Mucosa of stomach (tissue), 1 donor: Measurements from ENCODE around the gene TNFRSF1A.
A peak's percentile ranks its signal among the peaks of the same experiment; 100 is the strongest.

Experiments
- H3K27me3 ChIP-seq: one replicate; pipeline ENCODE4 v1.7.0; 2013; ENCODE audit warnings: mild to moderate bottlenecking, low read length; ENCODE audit not compliant: control insufficient read depth, insufficient read depth
- H3K36me3 ChIP-seq: one replicate; pipeline ENCODE4 v1.7.0; 2013; ENCODE audit warnings: low read length; ENCODE audit not compliant: control insufficient read depth, insufficient read depth
- H3K4me1 ChIP-seq: one replicate; pipeline ENCODE4 v1.7.0; 2013; ENCODE audit warnings: mild to moderate bottlenecking, low read length; ENCODE audit not compliant: control insufficient read depth, insufficient read depth
- H3K4me3 ChIP-seq: one replicate; pipeline ENCODE4 v1.7.0; 2013; ENCODE audit warnings: low read length
- H3K9ac ChIP-seq: one replicate; pipeline ENCODE4 v1.7.0; 2013; ENCODE audit warnings: mild to moderate bottlenecking, low read length, moderate library complexity
- H3K9me3 ChIP-seq: one replicate; pipeline ENCODE4 v1.7.0; 2013; ENCODE audit warnings: mild to moderate bottlenecking, low read length, moderate library complexity; ENCODE audit not compliant: control insufficient read depth
- donor health status: Pancreatic carcinoma.

Gene TNFRSF1A

GRCh38 chr12:6362403-6362802 is 20.5 kb upstream of the TNFRSF1A start:
- H3K9ac ChIP-seq: peak overlapping the region; percentile 7
- H3K4me3 ChIP-seq: no peak overlapping the region
- H3K9me3 ChIP-seq: no peaks in the 10 kb centered on the region
- H3K27me3 ChIP-seq: no peaks in the 10 kb centered on the region
- peaks cover 8% of the 10 kb centered on the region for H3K36me3 ChIP-seq
- peaks cover 31% of the 10 kb centered on the region for H3K4me1 ChIP-seq

DNA sequence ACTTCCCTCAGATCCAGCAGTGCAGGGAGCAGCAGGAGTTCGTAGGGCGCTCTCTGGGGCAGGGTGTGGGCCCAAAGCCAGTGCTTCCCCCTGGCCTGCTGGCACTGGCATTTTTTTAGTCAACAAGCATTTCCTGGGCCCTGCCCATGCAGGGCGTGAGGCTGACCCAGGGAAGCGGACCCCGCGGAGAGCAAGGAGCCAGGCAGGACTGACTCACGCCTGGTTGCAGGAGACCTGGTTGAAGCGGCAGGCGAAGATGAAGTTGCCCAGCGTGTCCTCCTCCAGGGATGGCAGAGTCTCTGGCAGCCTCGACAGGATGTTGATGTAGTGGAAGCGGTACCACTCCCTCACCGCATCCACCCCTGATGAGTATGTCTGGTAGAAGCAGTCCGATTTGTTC is 20.0 kb upstream of the TNFRSF1A start:
- Histone ChIP-seq H3K36me3 (peaks cover 8% of the 10 kb centered on the region), H3K4me1 (peaks cover 31% of the 10 kb centered on the region), H3K9me3 (no peaks in the 10 kb centered on the region), H3K9ac (peak overlapping the region; percentile 7), H3K4me3 (no peak overlapping the region), H3K27me3 (no peaks in the 10 kb centered on the region)

GRCh38 chr12:6360578-6361490 is 19.0 kb upstream of the TNFRSF1A start:
- Histone ChIP-seq H3K36me3 (peaks cover 13% of the 10 kb centered on the region), H3K27me3 (no peaks in the 10 kb centered on the region), H3K9ac (no peak overlapping the region), H3K4me3 (no peak overlapping the region), H3K4me1 (peaks cover 31% of the 10 kb centered on the region), H3K9me3 (no peaks in the 10 kb centered on the region)

GRCh38 chr12:6360080-6360571 is 18.2 kb upstream of the TNFRSF1A start:
- Histone ChIP-seq H3K4me3 (no peak overlapping the region), H3K9ac (no peak overlapping the region), H3K4me1 (peaks cover 32% of the 10 kb centered on the region), H3K36me3 (peaks cover 13% of the 10 kb centered on the region), H3K9me3 (no peaks in the 10 kb centered on the region), H3K27me3 (no peaks in the 10 kb centered on the region)

GRCh38 chr12:6358881-6359280 is 17.0 kb upstream of the TNFRSF1A start:
- Histone ChIP-seq H3K9me3 (no peaks in the 10 kb centered on the region), H3K4me1 (peaks cover 32% of the 10 kb centered on the region), H3K9ac (no peak overlapping the region), H3K36me3 (peaks cover 24% of the 10 kb centered on the region), H3K4me3 (no peak overlapping the region), H3K27me3 (no peaks in the 10 kb centered on the region)

DNA sequence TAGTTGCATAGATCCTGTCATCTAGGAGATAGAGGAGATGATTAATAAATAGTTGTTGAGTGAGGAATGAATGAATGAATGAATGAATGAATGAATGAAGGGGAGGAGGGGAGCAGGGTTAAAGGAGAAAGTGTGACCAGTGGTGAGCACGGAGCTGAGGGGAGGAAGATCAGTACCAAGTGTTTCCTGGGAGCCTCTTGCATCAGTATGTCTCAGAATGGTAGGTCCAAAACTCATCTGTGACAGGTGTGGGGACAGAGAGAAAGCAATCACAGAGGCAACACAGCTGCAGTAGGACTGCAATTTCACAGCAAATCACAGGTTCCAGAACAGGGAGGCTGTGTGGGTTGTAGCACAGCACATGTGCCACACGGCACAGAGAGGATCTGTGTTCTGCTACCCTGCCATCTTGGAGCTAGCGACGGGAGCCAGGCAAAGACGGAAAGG is 14.5 kb upstream of the TNFRSF1A start:
- Histone ChIP-seq H3K27me3 (no peaks in the 10 kb centered on the region), H3K36me3 (peaks cover 19% of the 10 kb centered on the region), H3K4me1 (peaks cover 11% of the 10 kb centered on the region), H3K4me3 (no peak overlapping the region), H3K9me3 (no peaks in the 10 kb centered on the region), H3K9ac (no peak overlapping the region)

DNA sequence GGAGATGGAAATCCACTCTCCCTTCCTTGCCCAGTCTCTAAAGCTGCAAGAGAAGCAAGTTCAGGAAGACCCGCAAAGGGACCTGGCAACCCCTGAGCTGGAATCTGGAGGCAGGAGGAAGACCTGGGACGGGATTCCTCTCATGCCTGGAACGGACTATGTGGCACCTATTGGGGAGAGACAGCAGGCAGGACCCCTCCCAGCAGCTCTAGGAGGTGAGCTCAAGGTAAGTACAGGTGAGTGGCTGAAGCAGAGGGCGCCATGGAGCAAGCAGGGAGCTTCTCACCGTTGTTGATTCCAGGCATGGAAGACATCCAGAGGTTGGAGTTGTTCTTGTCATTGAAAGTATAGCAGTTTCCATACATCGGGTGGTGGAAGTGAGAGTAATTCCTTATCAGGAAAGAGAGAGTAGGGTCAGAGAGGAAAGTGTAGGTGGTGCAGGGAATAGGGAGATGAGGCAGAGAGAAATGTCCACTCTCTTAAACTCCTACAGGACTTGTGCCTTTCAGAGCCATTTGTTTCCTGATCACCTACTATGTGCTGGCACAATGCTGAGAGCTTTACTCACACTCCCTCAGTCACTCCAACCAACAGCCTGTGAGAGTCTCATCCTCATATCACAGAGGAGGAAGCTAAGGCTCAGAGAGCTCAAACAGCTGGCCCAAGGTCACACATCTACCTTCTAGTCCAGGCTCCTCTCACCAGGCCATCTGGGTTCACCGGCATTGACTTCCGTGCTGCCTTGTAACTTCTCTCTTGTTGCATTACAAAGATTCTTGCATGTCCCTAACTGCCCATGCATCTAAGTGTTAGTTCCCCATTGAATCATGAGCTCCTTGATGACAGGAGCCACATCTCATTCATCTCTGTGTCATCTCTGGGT is 13.9 kb upstream of the TNFRSF1A start:
- no peaks in the 10 kb centered on the region for H3K9me3 ChIP-seq
- no peaks in the 10 kb centered on the region for H3K27me3 ChIP-seq
- H3K4me1 ChIP-seq: peaks cover 7% of the 10 kb centered on the region
- no peak overlapping the region for H3K9ac ChIP-seq
- peaks cover 19% of the 10 kb centered on the region for H3K36me3 ChIP-seq
- no peak overlapping the region for H3K4me3 ChIP-seq

DNA sequence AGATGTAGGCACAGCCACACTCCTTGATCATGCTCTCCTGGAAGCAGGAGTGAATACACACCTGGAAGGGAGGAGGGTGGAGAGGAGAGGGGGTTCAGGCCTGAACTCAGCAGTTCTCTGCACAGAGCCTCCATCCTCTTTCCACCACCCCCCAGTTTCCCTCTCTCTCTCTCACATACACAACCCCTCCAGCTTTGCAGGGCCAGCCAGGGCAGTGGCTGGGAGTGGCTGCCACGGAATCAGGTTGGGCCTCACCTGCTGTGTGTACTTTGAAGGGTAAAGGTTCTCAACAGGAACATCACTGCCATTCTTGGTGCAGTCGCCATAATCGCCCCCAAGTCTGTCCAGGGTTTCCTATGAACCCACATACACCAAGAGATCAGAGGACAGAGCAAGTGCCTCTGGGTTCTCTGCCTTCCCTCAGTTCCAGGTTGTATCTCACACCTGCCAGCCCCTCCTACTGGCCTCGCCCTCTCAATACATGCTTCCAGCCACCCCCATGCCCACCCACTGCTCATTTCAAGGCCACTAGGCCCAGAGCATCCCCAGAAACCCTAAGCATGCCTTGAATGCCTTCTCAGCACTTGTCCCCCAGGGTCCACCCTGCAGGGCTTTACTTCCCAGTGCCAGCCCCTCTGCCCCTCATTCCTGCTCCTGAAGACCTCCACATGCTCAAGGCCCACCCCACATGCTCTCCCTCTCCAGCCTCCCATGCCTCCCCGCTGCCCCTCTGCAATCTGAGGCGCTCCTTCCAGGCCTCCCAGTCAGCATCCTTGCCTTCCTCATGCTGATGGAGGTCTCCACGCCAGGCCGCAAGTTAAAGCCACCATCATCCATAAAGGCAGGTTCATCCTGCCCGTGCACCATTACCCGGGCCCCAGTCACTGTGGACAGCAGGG is 12.9 kb upstream of the TNFRSF1A start:
- Histone ChIP-seq H3K36me3 (peaks cover 19% of the 10 kb centered on the region), H3K4me1 (peaks cover 7% of the 10 kb centered on the region), H3K27me3 (no peaks in the 10 kb centered on the region), H3K9ac (no peak overlapping the region), H3K9me3 (no peaks in the 10 kb centered on the region), H3K4me3 (no peak overlapping the region)

DNA sequence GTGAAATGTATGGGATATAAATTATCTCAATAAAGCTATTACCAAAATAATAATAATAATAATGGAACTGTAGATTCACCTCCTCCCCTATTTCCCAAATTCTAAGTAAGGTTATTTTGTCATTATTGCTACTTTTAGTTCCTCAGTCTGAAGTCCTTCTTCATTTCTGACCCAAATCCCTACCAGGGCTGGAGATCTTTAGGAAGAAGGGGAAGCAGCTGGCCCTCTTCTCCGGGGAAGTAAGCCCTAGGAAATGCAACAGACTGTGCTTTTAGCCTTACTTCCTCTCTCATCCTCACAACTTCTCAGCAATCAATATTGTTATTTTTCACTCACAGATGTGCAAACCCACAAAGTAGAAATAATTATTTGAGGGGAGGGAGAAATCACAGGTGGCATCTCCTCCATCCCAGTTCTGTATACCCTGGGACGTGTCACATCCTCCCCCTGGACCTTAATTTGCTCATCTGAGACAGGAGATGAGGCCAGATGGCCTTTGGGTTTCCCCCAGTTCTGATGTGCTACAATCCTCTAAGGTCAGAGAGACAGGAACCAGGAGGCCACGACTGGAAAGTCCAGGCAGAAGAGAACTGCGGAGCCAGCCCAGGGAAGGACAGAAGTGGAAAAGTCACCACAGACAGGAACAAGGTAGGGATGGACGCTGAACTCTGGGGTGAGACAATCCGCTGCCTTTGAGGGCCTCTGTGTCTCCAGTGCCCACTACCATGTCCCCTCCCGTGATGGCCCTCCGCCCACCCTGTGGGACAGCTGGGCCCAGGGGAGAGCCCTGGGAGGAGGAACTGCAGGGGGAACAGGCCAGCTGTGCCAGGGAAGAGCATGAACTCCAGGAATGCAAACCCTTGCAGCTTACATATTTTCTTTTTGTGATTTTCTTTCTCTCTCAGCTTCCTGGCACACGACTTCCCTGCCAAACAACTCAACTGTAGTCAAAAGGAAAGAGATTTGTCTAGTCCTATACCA is 10.6 kb upstream of the TNFRSF1A start:
- Histone ChIP-seq H3K36me3 (peaks cover 27% of the 10 kb centered on the region), H3K9me3 (no peaks in the 10 kb centered on the region), H3K4me1 (peaks cover 23% of the 10 kb centered on the region), H3K4me3 (no peak overlapping the region), H3K27me3 (no peaks in the 10 kb centered on the region), H3K9ac (no peak overlapping the region)

GRCh38 chr12:6351622-6352021 is 9.7 kb upstream of the TNFRSF1A start:
- Histone ChIP-seq H3K4me1 (peaks cover 31% of the 10 kb centered on the region), H3K4me3 (no peak overlapping the region), H3K9ac (no peak overlapping the region), H3K9me3 (no peaks in the 10 kb centered on the region), H3K27me3 (no peaks in the 10 kb centered on the region), H3K36me3 (peaks cover 27% of the 10 kb centered on the region)
